ENCODE results near the gene C1orf21. TPM values are rescaled to one million over a fixed set of nuclear protein-coding genes. Genes with fewer than 3 reads are reported as not detected.

C1orf21 gene
- total and polyA plus RNA-seq, 10 donors: 9.7 to 60.4 (median 26.7) TPM

GRCh38 chr1:184358256-184358655 is 28.6 kb upstream of the C1orf21 start:
- TF ChIP-seq POLR2A (IDR thresholded peaks at IDR 0.05): no peak
- no peak for TF ChIP-seq POLR2AphosphoS5 (IDR thresholded peaks at IDR 0.05)
- no peak for TF ChIP-seq CTCF (IDR thresholded peaks at IDR 0.05 in 8 of 11, conservative IDR thresholded peaks at IDR 0.05 in 3 of 11)
- H3K9me3 ChIP-seq: no peaks in the 10 kb centered on the region
- no peak for DNase-seq
- no peaks in the 10 kb centered on the region for H3K27me3 ChIP-seq (replicated peaks in 1 of 7)
- no peak overlapping the region for H3K27ac ChIP-seq
- no peaks in the 10 kb centered on the region for H3K4me1 ChIP-seq
- H3K4me3 ChIP-seq: no peak overlapping the region
- H3K36me3 ChIP-seq: no peaks in the 10 kb centered on the region
- intact Hi-C loops (cut with DNase I; ENCODE audit: low total_unique reads): no loop called here
- WGBS, 5 donors: 95 to 100% (median 98%) methylated on average over 1 of the region's 1 CpG

- TF ChIP-seq POLR2AphosphoS5 (IDR thresholded peaks at IDR 0.05): no peak
- TF ChIP-seq POLR2A (IDR thresholded peaks at IDR 0.05): no peak
- TF ChIP-seq CTCF (IDR thresholded peaks at IDR 0.05 in 8 of 11, conservative IDR thresholded peaks at IDR 0.05 in 3 of 11): no peak
- H3K27me3 ChIP-seq (replicated peaks in 1 of 7): no peaks in the 10 kb centered on the region
- H3K36me3 ChIP-seq: no peaks in the 10 kb centered on the region
- no peak overlapping the region for H3K27ac ChIP-seq
- intact Hi-C loops (cut with DNase I; ENCODE audit: low total_unique reads): no loop called here
- H3K4me1 ChIP-seq: no peaks in the 10 kb centered on the region
- no peak overlapping the region for H3K4me3 ChIP-seq
- DNase-seq: no peak
- H3K9me3 ChIP-seq: no peaks in the 10 kb centered on the region
- 72 to 96% (median 87%) methylated on average over 3 of the region's 3 CpGs for WGBS, 5 donors
Measured at GRCh38 chr1:184359909-184360308, 26.9 kb upstream of the C1orf21 start.

GRCh38 chr1:184362876-184363275 is 24.0 kb upstream of the C1orf21 start:
- 53 to 96% (median 84%) methylated on average over 1 of the region's 1 CpG for WGBS, 5 donors
- Histone ChIP-seq H3K4me3 (no peak overlapping the region), H3K36me3 (no peaks in the 10 kb centered on the region), H3K9me3 (no peaks in the 10 kb centered on the region), H3K4me1 (no peaks in the 10 kb centered on the region), H3K27me3 (replicated peaks in 1 of 7) (no peaks in the 10 kb centered on the region), H3K27ac (no peak overlapping the region)
- intact Hi-C loops (cut with DNase I; ENCODE audit: low total_unique reads): no loop called here
- TF ChIP-seq POLR2A (IDR thresholded peaks at IDR 0.05) (no peak), CTCF (IDR thresholded peaks at IDR 0.05 in 8 of 11, conservative IDR thresholded peaks at IDR 0.05 in 3 of 11) (no peak), POLR2AphosphoS5 (IDR thresholded peaks at IDR 0.05) (no peak)
- DNase-seq: no peak

GRCh38 chr1:184365699-184366098 is 21.1 kb upstream of the C1orf21 start:
- Histone ChIP-seq H3K27ac (no peak overlapping the region), H3K36me3 (no peaks in the 10 kb centered on the region), H3K9me3 (no peaks in the 10 kb centered on the region), H3K4me3 (no peak overlapping the region), H3K27me3 (replicated peaks in 1 of 7) (no peaks in the 10 kb centered on the region), H3K4me1 (no peaks in the 10 kb centered on the region)
- TF ChIP-seq POLR2A (IDR thresholded peaks at IDR 0.05) (no peak), POLR2AphosphoS5 (IDR thresholded peaks at IDR 0.05) (no peak), CTCF (IDR thresholded peaks at IDR 0.05 in 8 of 11, conservative IDR thresholded peaks at IDR 0.05 in 3 of 11) (no peak)
- WGBS, 5 donors: 90 to 95% (median 94%) methylated on average over 2 of the region's 2 CpGs
- intact Hi-C loops (cut with DNase I; ENCODE audit: low total_unique reads): no loop called here
- DNase-seq: no peak
